ENCODE data around the gene RAPSN. TPM values are rescaled to one million over a fixed set of nuclear protein-coding genes. Genes with fewer than 3 reads are reported as not detected.

The RAPSN gene
- total RNA-seq, 2 donors from 2014 or later, result not detected

GRCh38 chr11:47393163-47394049 is 55.5 kb downstream of the RAPSN start:
- no peak for TF ChIP-seq CTCF (IDR thresholded peaks at IDR 0.05)
- no peak overlapping the region for H3K4me3 ChIP-seq
- no peaks in the 10 kb centered on the region for H3K9me3 ChIP-seq
- no peaks in the 10 kb centered on the region for H3K27me3 ChIP-seq
- no peak for DNase-seq (ENCODE audit: low spot score)
- peak overlapping the region; percentile 56 to 84 for H3K27ac ChIP-seq
- H3K4me1 ChIP-seq, result peaks cover 0 to 21% of the 10 kb centered on the region in 2 donors
- no peaks in the 10 kb centered on the region for H3K36me3 ChIP-seq

- TF ChIP-seq CTCF (IDR thresholded peaks at IDR 0.05), result no peak
- Histone ChIP-seq H3K27ac (peak overlapping the region in 1 of 2 donors; percentile 56), H3K27me3 (no peaks in the 10 kb centered on the region), H3K4me3 (no peak overlapping the region), H3K36me3 (no peaks in the 10 kb centered on the region), H3K9me3 (no peaks in the 10 kb centered on the region), H3K4me1 (peaks cover 0 to 21% of the 10 kb centered on the region in 2 donors)
- DNase-seq (ENCODE audit: low spot score), result no peak
Observed at GRCh38 chr11:47392546-47393162, 56.3 kb downstream of the RAPSN start.

DNA sequence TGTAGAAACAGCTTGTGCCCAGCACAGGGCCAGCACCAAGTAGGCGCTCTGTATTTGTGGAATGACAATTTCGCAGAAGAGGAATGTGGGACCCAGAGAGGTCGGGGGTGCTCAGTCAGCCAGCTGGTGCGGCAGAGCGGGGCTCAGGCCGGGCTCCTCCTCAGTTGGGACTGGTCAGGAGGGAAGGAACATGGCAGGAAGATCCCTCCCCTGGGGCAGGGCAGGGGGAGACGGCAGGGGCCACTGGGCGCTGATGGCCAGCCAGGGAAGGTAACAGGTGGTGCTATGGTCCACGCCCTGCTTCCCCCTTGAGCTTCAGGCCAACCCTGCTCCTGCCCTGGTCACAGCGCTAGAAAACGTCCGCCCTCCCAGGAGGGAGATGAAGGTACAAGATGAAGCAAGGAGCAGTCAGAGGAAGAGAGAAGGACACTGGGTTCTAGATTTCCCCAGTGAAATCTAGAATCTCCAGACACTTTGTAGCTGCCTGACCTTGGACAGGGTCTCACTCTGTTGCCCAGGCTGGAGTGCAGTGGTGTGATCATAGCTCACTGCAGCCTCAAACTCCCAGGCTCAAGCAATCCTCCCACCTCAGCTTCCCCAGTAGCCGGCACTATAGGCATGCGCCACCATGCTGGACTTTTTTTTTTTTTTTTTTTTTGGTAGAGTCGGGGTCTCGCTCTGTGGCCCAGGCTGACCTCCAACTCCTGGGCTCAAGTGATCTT is 57.1 kb downstream of the RAPSN start:
- H3K27ac ChIP-seq, result peak overlapping the region; percentile 21 to 62
- no peak for DNase-seq (ENCODE audit: low spot score)

DNA sequence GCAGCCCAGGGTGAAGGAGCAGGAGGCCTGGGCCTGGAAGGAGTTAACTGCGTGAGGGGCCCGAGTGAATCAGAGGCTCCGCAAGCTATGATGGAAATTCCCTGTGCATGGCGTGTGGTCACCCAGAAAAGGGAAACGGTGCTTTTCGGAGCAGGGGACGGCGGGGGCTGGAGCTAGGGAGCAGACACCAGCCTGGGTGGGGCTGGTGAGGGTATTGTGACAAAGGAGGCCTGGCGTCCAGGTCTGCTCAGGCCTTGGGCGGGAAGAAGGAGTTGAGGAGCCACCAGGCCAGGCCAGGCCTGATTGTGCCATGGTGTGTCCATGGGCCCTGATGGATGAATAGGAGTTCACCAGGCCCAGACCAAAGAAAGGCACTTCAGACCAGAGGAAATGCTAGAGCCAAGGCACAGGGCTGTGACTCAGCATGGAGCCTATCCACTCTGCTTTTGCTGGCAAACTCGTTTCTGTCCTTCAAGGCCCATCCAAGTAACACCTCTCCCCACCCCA is 57.8 kb downstream of the RAPSN start:
- no peaks in the 10 kb centered on the region for H3K27me3 ChIP-seq
- no peaks in the 10 kb centered on the region for H3K9me3 ChIP-seq
- peaks cover 0 to 21% of the 10 kb centered on the region in 2 donors for H3K4me1 ChIP-seq
- H3K27ac ChIP-seq, result peak overlapping the region in 1 of 2 donors; percentile 62
- no peak for TF ChIP-seq CTCF (IDR thresholded peaks at IDR 0.05)
- no peak overlapping the region for H3K4me3 ChIP-seq
- H3K36me3 ChIP-seq, result no peaks in the 10 kb centered on the region
- peak; percentile 68 for DNase-seq (ENCODE audit: low spot score)

More for the DNA sequence above, 57.1 kb downstream of the RAPSN start:
- Histone ChIP-seq H3K27me3 (no peaks in the 10 kb centered on the region), H3K4me1 (peaks cover 0 to 21% of the 10 kb centered on the region in 2 donors), H3K36me3 (no peaks in the 10 kb centered on the region), H3K9me3 (no peaks in the 10 kb centered on the region), H3K4me3 (no peak overlapping the region)
- no peak for TF ChIP-seq CTCF (IDR thresholded peaks at IDR 0.05)

DNA sequence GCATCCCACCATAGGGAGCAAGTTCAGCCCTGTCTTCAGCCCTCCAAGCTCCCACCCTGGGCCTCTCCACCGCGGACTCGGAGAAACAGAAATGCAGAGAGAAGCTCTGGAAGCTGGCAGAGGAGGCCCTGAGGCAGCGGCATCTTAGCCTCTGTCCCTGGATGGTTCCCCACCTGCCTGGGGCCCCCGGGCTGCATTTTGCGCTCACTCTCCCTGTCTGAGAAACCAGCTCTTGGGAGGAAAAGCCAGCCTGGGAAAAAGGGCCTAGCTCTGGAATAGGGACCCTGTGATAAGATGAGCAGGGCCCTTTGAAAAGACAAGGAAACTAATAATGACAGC is 58.5 kb downstream of the RAPSN start:
- no peaks in the 10 kb centered on the region for H3K9me3 ChIP-seq
- H3K27ac ChIP-seq, result no peak overlapping the region
- no peak for DNase-seq (ENCODE audit: low spot score)
- H3K4me1 ChIP-seq, result peaks cover 0 to 20% of the 10 kb centered on the region in 2 donors
- no peak for TF ChIP-seq CTCF (IDR thresholded peaks at IDR 0.05)
- H3K36me3 ChIP-seq, result no peaks in the 10 kb centered on the region
- H3K4me3 ChIP-seq, result no peak overlapping the region
- H3K27me3 ChIP-seq, result no peaks in the 10 kb centered on the region

Measured in right atrium auricular region (tissue), 2 donors.